GM21447 (cell line): ENCODE measurements around the gene SSC4D.
"Not testable (repeated sequence)": the region's sequence is repeated elsewhere in the genome, so short reads cannot be mapped to it uniquely, and the experiment has no call there.

Experiments
- ATAC-seq: cut with Tn5 transposase; IDR thresholded peaks from one replicate; pipeline ENCODE4 v1.9.1; 2021; ENCODE audit not compliant: unreplicated experiment

Gene SSC4D

GRCh38 chr7:76423666-76424412 is 14.3 kb upstream of the SSC4D start:
- ATAC-seq: no peak

GRCh38 chr7:76421097-76421496 is 11.6 kb upstream of the SSC4D start:
- ATAC-seq: not testable (repeated sequence)

- not testable (repeated sequence) for ATAC-seq
These were observed 8.3 kb upstream of the SSC4D start for GRCh38 chr7:76417654-76418310.

GRCh38 chr7:76412249-76412648 is 2.8 kb upstream of the SSC4D start:
- ATAC-seq: no peak

GRCh38 chr7:76411626-76412025 is 2.1 kb upstream of the SSC4D start:
- no peak for ATAC-seq

- no peak for ATAC-seq
These were observed 1.4 kb downstream of the SSC4D start for GRCh38 chr7:76408121-76408560.

GRCh38 chr7:76407718-76408117 is 1.8 kb downstream of the SSC4D start:
- no peak for ATAC-seq

- ATAC-seq: no peak
These were observed 3.8 kb downstream of the SSC4D start for GRCh38 chr7:76405738-76406137.

- ATAC-seq: no peak
These were observed 5.6 kb downstream of the SSC4D start for GRCh38 chr7:76403780-76404494.

- not testable (repeated sequence) for ATAC-seq
These were observed 6.4 kb downstream of the SSC4D start for GRCh38 chr7:76403097-76403496.

GRCh38 chr7:76400248-76400647 is 9.2 kb downstream of the SSC4D start:
- no peak for ATAC-seq

GRCh38 chr7:76397409-76398183 is 11.9 kb downstream of the SSC4D start:
- ATAC-seq: no peak

GRCh38 chr7:76396864-76397263 is 12.6 kb downstream of the SSC4D start:
- ATAC-seq: no peak

GRCh38 chr7:76395965-76396726 is 13.4 kb downstream of the SSC4D start:
- ATAC-seq: no peak

GRCh38 chr7:76395605-76395964 is 13.9 kb downstream of the SSC4D start:
- not testable (repeated sequence) for ATAC-seq

GRCh38 chr7:76394957-76395356 is 14.5 kb downstream of the SSC4D start:
- no peak for ATAC-seq

GRCh38 chr7:76393116-76394031 is 16.1 kb downstream of the SSC4D start:
- ATAC-seq: peak; percentile 88

- ATAC-seq: no peak
These were observed 16.9 kb downstream of the SSC4D start for GRCh38 chr7:76392531-76393115.

GRCh38 chr7:76390092-76390491 is 19.4 kb downstream of the SSC4D start:
- ATAC-seq: no peak
